K562 (cell line): ENCODE data around the gene WDCP. TPM values are rescaled to one million over a fixed set of nuclear protein-coding genes. Genes with fewer than 3 reads are reported as not detected.

ENCODE experiments used
- ATF1 ChIP-seq, 2 experiments: fragments of 450-650 bp in 1 of 2; IDR thresholded peaks; 2 replicates each; pipeline ENCODE4 v1.6.1; 2016; ENCODE audit warnings: missing compliant biosample characterization in 1 of 2, missing genetic modification characterization in 1 of 2
- HMG20B ChIP-seq: fragments of 250-450 bp; sonication (Bioruptor Pico); IDR thresholded peaks from 2 replicates; pipeline ENCODE4 v1.5.0; 2021; ENCODE audit warnings: mild to moderate bottlenecking
- HNRNPLL ChIP-seq: fragments of 200-400 bp; formaldehyde crosslinking; IDR thresholded peaks from 2 replicates; pipeline ENCODE4 v1.6.1; 2017; ENCODE audit warnings: low read length, low read depth, mild to moderate bottlenecking; ENCODE audit not compliant: poor library complexity, severe bottlenecking
- KAT7 ChIP-seq: sonication (generic); formaldehyde crosslinking; IDR thresholded peaks from 2 replicates; pipeline ENCODE4 v1.8.0; 2022; ENCODE audit warnings: missing genetic modification reagents, mild to moderate bottlenecking, borderline replicate concordance
- MNT ChIP-seq, 2 experiments: fragments of 450-650 bp; conservative IDR thresholded peaks; 2 replicates each; pipeline ENCODE4 v1.6.1; 2017; ENCODE audit warnings: mild to moderate bottlenecking in 2 of 2, moderate library complexity in 2 of 2
- NFATC3 ChIP-seq: fragments of 450-650 bp; IDR thresholded peaks from 2 replicates; pipeline ENCODE4 v1.6.1; 2017; ENCODE audit warnings: mild to moderate bottlenecking
- PREB ChIP-seq: sonication (generic); formaldehyde crosslinking; IDR thresholded peaks from 2 replicates; pipeline ENCODE4 v1.8.1; 2023; ENCODE audit warnings: mild to moderate bottlenecking, missing genetic modification reagents
- RERE ChIP-seq: sonication (generic); formaldehyde crosslinking; IDR thresholded peaks from 2 replicates; pipeline ENCODE4 v1.8.0; 2023; ENCODE audit warnings: missing genetic modification reagents, mild to moderate bottlenecking, borderline replicate concordance
- RNF2 ChIP-seq: sonication (generic); IDR thresholded peaks from 2 replicates; pipeline ENCODE4 v1.6.1; 2016
- TEAD4 ChIP-seq, 2 experiments: sonication (generic) in 1 of 2; formaldehyde crosslinking in 1 of 2; IDR thresholded peaks; 2 replicates each; pipeline versions ENCODE4 v1.6.1 to v1.8.0; 2012 to 2022; ENCODE audit warnings: borderline replicate concordance in 1 of 2, inconsistent platforms in 1 of 2, low read length in 1 of 2, mild to moderate bottlenecking in 1 of 2, missing genetic modification reagents in 1 of 2
- ZKSCAN3 ChIP-seq: fragments of 250-450 bp; sonication (Bioruptor Pico); IDR thresholded peaks from 2 replicates; pipeline ENCODE4 v1.4.0; 2020
- ZNF592 ChIP-seq: fragments of 450-650 bp; IDR thresholded peaks from 2 replicates; pipeline ENCODE4 v1.6.1; 2017; ENCODE audit warnings: antibody characterized with exemption, mild to moderate bottlenecking
- ZNF766 ChIP-seq: fragments of 200-800 bp; sonication (Bioruptor generic); conservative IDR thresholded peaks from 2 replicates; pipeline ENCODE4 v1.6.1; 2016; ENCODE audit warnings: missing genetic modification characterization, missing compliant biosample characterization
- polyA plus RNA-seq, 8 experiments: library from polyadenylated mRNA; depleted of rRNA in 4 of 8; stranded (reverse) in 5 of 8; unstranded in 3 of 8; fragments of >200 nt; fragmentation: Nextera tagmentation in 2 of 8; fragmentation: Illumina TruSeq in 1 of 8; extraction: Ambion mirVana in 2 of 8; extraction: Trizol in 1 of 8; gene quantifications; 2 replicates each; pipeline versions ENCODE4 v1.2.1 to v1.2.3, GENCODE V29; 2011 to 2014; ENCODE audit warnings: inconsistent platforms in 1 of 8, missing spikeins in 1 of 8
- total RNA-seq, 7 experiments: library from RNA; depleted of rRNA in 6 of 7; stranded (reverse); fragments of >200 nt in 6 of 7; fragmentation: Illumina TruSeq in 2 of 7; extraction: Trizol in 2 of 7; gene quantifications; 2 replicates each; pipeline versions ENCODE4 v1.2.1 to v1.2.3, GENCODE V29; 2011 to 2021; ENCODE audit warnings: low replicate concordance in 1 of 7

WDCP gene
- total and polyA plus RNA-seq, 9 of the 15 experiments (the other 6 are each of a cell fraction or from before 2014, with no cell fraction given) = 10.1 to 41.4 (median 21.8) TPM

- TF ChIP-seq RERE (CRISPR knock-in tag) (no peak; the same call in 1 of the 2 replicates), HNRNPLL (peak; percentile 30), HMG20B (no peak), ZNF766 (no peak), TEAD4 (IDR thresholded peaks at IDR 0.05; ENCODE audit: low read length) (no peak), TEAD4 (CRISPR knock-in tag; IDR thresholded peaks at IDR 0.05; ENCODE audit: borderline replicate concordance) (no peak), ZKSCAN3 (CRISPR knock-in tag) (no peak), MNT (conservative IDR thresholded peaks at IDR 0.05) (peak; percentile 14 to 79; a peak in 3 of 4 replicates), RNF2 (peak; percentile 38; the same call in 1 of the 2 replicates), PREB (CRISPR knock-in tag) (0 out of 2 replicates have a peak, but pooled peaks have one; percentile 24), KAT7 (no peak; the same call in 1 of the 2 replicates), NFATC3 (no peak; the same call in 1 of the 2 replicates), ATF1 (CRISPR knock-in tag; IDR thresholded peaks at IDR 0.05) (no peak), ATF1 (tag; IDR thresholded peaks at IDR 0.05) (peak; percentile 67), ZNF592 (peak; percentile 55)
These were observed 37.4 kb upstream of the WDCP start, which contains the start of gene TP53I3 (continued) for GRCh38 chr2:24084386-24085199.
